ENCODE data around the gene BRD3OS.
"Not testable (repeated sequence)": the region's sequence is repeated elsewhere in the genome, so short reads cannot be mapped to it uniquely, and the experiment has no call there.

The BRD3OS gene

DNA sequence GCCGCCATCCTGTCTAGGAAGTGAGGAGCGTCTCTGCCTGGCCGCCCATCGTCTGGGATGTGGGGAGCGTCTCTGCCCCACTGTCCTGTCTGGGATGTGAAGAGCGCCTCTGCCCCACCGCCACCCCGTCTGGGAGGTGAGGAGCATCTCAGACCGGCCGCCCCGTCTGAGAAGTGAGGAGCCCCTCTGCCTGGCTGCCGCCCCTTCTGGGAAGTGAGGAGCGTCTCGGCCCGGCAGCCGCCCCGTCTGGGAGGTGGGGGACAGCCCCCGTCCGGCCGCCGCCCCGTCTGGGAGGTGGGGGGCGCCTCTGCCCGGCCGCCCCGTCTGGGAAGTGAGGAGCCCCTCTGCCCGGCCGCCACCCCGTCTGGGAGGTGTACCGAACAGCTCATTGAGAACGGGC lies 50.4 kb downstream of the BRD3OS start:
- H3K27me3 Mint-ChIP-seq (ENCODE audit: low read depth); H3K4me1 Mint-ChIP-seq (ENCODE audit: low read depth); H3K36me3 Mint-ChIP-seq (ENCODE audit: low read depth); H3K4me3 Mint-ChIP-seq; H3K27ac Mint-ChIP-seq: not testable (repeated sequence)
- H3K9me3 Mint-ChIP-seq: peaks cover 14% of the 10 kb centered on the region

DNA sequence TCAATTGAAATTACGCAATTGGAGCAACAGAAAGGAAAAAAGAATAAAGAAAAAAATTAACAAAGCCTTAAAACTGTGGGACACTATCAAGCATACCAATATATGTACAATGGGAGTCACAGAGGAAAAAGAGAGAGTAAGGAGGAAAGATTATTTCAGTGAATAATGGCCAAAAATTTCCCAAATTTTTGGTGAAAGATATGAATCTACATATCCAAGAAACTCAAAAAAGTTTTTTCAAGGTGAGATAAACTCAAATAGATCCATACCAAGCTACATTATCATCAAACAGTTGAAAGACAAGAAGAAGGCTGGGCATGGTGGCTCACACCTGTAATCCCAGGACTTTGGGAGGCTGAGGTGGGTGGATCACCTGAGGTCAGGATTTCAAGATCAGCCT lies 51.4 kb downstream of the BRD3OS start:
- Mint-ChIP-seq H3K4me1 (ENCODE audit: low read depth) (no peaks in the 10 kb centered on the region), H3K9me3 (peaks cover 14% of the 10 kb centered on the region), H3K27ac (no peak overlapping the region), H3K36me3 (ENCODE audit: low read depth) (no peaks in the 10 kb centered on the region), H3K27me3 (ENCODE audit: low read depth) (peaks cover 4% of the 10 kb centered on the region), H3K4me3 (no peak overlapping the region)
